DOHH2 (cell line): ENCODE measurements around the gene SHISA2.

Source experiments
- CTCF ChIP-seq: fragments of 200-600 bp; sonication (generic); IDR thresholded peaks from one replicate; pipeline ENCODE4 v1.5.1; 2014; ENCODE audit warnings: antibody characterized with exemption, mild to moderate bottlenecking, low read depth, low read length; ENCODE audit not compliant: poor library complexity, severe bottlenecking
- EZH2phosphoT487 ChIP-seq: fragments of 200-600 bp; sonication (generic); IDR thresholded peaks from 2 replicates; pipeline ENCODE4 v1.6.1; 2017; ENCODE audit warnings: borderline replicate concordance, mild to moderate bottlenecking, antibody characterized with exemption, low read length, moderate library complexity, mixed read lengths

GRCh38 chr13:26041444-26041843, 10.4 kb downstream of the SHISA2 start:
- TF ChIP-seq CTCF (no peak), EZH2phosphoT487 (no peak)
